ENCODE data around the gene RAB40B.
"Not testable (repeated sequence)": the region's sequence is repeated elsewhere in the genome, so short reads cannot be mapped to it uniquely, and the experiment has no call there.

RAB40B gene

DNA sequence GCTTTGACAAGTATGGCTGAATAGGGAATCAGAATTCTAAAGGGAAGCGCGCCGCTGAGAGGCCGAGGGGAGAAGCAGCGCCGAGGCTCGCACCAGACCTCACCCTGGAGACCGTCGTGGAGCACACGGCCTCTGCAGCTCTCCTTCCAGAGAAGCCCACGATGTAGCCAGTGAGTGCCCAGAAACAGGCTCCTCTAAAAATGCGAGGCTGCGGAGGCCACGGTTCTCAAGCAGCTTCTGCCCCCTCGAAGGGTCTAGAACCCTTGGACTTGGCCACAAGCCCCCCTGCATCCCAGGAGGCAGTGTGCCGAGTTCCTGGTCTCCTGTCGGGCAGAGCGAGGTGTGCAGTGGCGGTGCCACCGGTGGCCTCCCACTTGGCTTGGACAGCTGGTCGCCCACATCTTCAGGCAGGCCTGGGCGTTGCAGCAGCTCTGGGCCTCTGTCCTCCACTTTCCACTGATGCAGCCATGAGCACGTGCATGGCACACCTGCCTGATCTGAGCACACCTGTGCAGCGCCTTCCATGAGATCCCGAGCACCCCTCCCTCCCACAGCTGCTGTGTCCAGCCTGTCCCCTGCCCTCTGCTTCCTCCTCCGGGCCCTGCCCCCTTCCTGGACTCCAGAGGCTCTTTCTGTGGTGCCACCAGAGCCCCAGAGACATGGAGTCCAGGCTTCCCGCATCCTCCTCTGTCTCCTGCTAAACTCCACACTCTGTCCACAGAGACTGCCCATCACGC is 31.4 kb downstream of the RAB40B start:
- no peak for DNase-seq

DNA sequence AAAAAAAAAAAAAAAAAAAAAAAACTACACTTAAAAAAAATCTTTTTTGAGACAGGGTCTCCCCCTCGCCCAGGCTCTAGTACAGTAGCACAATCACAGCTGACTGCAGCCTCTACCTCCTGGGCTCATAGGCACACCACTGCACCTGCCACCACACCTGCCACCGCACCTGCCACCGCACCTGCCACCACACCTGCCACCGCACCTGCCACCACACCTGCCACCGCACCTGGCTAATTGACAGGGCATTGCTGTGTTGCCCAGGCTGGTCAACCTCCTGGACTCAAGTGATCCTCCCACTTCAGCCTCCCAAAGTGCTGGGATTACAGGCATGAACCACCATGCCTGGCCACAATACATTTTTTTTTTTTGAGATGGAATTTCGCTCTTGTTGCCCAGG is 32.6 kb downstream of the RAB40B start:
- no peak for DNase-seq

DNA sequence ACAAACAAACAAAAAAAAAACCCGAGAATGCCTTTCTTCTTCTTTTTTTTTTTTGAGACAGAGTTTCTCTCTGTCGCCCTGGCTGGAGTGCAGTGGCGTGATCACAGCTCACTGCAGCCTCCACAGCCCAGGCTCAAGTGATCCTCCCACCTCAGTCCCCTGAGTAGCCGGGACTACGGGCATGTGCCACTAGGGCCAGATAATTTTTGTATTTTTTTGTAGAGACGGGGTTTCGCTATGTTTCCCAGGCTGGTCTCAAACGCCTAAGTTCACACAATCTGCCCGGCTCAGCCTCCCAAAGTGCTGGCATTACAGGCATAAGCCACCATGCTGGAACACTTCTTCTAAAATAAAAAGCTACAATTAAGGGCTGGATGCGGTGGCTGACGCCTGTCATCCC is 33.3 kb downstream of the RAB40B start:
- no peak for DNase-seq

DNA sequence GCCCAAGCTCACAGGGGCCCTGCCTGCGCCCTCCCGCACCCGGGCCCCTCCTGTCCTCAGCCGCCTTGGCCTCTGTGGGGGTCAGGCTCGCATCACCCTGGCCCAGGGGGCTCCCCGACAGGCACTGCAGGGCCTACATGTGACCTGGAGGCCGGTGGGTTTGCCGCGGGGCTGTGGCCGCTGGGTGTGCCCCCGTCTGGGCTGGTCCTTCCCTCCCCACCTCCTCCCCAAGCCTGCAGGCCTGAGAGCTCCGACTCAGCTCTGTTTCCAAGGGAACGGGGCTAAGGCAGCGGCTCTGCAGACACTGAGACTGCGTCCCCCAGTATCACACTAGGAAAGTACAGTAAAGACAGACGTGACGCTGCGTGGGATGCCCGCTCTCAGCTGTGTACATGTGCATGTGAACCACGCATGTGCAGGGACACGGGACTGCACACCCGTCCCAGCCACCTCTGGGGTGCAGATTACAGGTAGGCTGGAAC is 33.8 kb downstream of the RAB40B start:
- DNase-seq, result no peak

DNA sequence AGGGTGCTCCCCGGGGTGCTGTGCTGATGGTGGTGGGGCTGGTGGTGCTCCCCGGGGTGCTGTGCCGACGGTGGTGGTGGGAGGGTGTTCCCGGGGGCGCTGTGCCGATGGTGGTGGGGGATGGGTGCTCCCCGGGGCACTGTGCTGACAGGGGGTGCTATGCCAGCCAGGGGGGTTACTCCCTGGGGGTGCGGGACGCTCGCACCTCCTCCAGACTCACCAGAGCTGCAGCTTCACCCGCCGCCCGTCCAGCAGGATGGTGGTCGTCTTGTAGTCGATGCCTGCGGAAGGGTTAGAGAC is 34.3 kb downstream of the RAB40B start:
- DNase-seq, result no peak

DNA sequence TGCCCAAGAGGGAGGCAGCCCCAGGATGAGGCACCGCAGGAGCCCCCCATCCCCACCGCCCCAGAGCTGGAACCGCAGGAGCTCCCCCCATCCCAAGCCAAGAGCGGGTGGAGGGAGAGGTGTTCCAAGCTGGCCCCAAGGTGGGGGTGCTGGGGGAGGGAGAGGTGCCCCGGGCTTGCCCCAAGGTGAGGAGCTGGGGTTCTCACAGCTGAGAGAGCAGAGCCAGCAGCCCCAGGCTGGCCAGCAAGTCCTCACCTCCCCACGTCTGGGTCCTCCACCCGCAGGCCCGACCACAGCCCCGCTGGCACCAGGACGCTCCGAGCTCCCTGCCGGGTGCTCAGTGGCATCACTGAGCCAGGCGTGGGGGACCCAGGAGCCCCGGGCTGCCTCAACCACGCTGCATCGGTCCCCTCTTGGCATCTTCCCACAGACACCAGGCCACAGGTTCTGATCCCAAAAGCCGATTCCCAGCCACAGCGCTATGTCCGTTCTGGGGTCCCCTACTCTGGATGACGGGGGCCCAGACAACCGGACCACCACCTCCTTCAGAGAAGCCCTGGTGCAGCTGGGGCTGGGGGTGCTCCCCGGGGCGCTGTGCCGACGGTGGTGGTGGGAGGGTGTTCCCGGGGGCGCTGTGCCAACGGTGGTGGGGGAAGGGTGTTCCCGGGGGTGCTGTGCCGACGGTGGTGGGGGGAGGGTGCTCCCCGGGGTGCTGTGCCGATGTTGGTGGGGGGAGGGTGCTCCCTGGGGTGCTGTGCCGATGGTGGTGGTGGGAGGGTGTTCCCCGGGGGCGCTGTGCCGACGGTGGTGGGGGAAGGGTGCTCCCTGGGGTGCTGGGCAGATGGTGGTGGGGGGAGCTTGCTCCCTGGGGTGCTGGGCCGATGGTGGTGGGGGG is 34.9 kb downstream of the RAB40B start:
- DNase-seq, result no peak

DNA sequence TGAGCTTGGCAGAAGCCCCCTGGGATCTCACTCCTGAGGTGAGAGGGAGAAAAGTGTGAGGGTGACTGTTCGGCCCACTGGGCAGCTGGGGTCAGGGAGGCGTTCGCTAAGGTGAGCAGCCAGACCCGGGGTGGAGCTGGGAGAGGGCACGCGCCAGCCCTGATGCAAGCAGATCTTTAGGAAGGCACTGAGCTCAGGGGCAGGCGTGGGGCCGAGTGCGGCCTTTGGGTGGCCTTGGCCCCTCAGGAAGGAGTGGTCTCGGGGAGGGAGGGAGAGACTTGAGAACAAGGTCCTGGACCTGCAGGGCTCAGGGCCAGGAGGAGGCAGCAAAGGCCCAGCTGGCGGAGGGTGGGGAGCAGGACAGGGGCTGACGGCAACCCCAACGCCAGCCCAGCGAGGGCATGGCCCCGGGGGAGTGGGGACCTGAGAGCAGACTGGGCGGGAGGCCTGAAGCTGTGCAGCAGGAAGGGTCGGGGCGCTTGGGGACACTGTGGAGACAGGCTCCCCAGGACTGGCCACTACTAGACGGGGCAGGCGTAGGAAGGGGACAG is 35.7 kb downstream of the RAB40B start:
- no peak for DNase-seq

DNA sequence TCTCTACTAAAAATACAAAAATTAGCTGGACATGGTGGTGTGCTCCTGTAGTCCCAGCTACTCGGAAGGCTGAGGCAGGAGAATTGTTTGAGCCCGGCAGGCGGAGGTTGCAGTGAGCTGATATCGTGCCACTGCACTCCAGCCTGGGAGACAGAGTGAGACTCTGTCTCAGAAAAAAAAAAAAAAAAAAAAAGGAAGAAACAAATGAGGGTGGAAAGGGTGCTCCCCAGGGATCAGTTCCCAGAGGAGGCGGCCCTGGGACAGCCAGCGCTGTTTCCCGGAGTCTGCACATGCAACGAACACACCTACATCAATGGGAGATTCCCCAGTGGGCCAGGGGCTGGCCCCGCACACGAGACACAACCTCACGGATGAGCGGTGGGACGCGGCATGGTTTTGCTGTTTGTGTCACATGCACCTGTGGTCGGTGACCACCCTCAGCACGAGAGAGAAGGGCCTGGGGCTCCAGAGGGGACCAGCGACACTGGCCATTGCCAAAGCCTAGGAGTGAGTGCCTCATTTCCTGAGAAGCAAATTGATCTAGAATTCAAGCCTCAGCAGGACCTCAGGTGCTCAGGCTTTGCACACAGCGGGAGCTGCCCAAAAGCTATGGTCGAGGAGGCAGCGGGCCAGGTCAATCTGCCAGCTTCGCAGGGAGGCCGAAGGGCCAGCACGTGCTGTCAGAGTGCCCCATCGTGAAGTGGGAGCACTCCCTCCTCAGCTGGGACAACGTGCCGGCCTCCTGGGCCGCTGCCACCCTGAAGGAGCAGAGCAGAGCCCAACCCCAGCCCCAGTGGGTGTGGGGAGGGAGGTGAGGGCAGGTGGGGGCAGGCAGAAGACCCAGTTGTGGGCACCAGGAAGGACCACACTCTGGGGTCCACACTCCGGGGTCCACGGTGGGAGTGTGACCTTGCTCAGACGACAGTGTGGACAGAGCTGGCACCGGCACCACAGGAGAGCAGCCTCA is 36.5 kb downstream of the RAB40B start:
- no peak for DNase-seq

DNA sequence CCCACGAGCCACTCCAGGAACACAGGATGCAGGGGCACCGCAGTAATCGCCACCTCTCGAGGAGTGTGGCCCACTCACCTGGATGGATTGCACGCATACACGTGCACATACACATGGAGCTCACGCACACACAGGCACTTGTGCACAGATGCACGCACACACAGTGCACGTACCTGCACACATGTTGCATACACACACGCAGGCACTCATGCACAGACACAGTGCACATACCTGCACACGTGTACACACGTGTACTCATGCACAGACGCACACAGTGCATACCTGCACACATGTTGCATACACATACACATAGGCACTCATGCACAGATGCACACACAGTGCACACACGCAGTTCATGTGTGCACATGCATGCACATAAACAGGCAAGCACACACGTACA is 38.6 kb downstream of the RAB40B start:
- no peak for DNase-seq

DNA sequence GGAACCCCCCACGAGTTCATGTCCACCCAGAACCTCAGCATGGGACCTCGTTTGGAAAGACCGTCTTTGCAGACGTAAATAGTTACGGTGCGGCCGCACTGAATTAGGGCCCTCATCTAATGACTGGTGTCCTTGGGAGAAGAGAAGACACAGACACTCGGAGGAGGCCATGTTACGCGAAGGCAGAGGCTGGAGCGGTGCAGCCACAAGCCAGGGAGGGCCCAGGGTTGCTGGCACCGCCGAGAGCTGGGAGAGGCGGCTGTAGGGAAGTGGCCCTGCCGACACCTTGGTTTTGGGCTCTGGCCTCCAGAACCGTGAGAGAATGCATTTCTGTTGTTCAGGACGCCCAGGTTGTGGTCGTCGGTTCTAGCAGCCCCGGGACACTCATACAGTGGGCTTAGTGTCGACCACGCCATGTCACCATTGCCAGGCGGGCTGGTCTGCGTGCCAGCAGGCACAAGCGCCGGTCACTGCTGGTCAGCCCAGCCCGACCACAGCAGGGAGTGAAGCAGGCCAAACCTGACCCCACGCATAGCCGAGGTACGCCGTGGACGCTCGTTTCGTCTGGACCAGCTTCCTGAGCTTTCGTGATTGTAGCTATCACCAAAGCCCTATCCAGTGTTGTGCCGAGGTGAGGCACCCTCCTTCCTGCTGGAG is 39.6 kb downstream of the RAB40B start:
- no peak for DNase-seq

DNA sequence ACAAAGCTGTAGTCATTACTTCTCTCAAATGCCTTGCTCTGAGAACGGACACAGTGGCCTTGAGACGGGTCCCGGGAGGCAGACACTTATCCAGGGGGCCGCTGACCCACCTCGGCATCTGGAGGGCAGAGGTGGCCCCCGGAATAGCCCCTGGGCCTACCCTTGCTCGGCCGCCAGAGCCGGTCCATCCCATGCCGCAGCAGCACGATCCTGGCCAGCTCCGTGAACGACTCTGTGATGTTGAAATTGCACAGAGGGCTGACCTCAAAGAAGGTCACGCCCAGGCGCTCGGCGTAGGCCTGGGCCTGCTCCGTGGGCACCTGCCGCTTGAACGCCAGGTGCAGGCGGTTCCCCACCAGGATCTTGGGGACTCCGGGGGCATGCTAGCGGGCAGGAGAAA is 40.2 kb downstream of the RAB40B start:
- DNase-seq, result no peak

DNA sequence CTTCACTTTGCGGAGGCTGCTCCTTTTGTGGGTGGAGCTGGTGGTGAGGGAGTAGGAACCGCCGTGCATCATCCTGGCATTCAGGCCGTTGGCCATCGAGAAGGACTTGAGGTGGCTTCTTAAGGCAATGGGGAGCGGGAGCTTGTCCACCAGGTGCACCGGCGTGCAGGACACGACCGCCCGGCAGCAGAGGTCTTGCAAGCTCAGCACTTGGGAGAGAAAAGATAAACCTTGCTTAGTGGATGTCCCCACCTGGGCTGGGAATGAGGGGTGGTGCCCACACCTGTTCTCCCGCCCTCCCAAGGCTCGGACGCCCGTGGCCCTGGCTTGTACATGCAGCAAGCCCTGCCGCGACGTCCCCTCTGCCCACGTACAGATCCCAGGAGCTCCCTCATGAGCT is 40.6 kb downstream of the RAB40B start:
- DNase-seq, result no peak

DNA sequence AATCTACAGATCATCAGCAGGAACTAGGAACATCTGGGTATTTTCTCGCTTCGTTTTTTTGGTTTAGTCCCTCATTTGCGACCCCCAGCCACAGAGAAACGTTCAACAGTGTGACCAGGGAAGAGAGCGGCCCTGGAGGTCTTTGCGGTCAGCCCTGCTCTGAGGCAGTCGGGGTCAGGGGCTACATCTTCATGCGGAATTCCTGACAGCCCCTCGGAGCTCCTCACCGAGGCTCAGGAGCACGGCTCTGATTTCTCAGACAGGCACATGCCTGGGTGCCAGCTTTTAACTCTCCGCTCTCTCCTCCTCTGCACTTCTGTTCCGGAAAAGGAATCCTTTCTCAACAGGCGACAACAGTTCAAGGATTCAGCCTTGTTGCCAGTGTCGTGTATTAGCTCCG is 42.2 kb downstream of the RAB40B start:
- DNase-seq, result no peak

DNA sequence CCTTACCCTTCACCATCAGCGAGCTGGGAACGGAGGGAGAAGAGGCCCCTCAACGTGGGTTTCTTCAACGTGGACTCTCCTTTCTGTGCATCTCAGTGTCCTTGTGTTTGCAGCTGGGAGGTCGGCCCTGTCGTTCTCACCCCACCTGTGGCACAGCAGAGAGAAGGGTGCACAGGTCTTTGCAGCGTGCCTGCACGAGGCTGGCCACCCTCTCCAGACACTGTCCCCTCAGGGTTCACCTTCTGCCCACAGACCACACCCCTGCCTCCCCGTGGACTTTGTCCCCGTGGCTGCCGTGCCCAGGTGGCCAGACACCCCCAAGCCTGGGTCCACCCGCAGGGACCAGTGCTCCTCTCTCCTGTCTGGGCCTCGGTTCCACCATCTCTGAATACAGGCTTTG is 43.0 kb downstream of the RAB40B start:
- no peak for DNase-seq

DNA sequence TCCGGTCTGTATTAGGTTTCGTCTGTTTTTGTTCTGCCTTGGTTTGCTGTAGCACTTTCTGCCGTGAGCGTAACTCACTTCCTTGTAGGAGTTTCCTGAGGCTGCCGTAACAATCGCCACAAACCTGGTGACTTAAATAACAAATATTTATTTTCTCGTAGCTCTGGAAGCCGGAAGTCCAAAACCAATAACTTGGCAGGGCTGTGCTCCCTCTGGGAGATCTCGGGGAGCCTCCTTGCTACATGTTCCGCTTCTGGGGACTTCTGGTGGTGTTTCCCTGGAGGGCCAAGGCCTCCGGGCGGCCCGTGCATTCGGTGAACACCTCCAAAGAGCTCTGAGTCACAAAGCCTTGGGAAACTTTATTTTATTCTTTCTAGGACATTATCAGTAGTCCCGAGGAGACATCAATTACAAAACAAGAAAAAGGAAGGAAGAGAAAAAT is 43.4 kb downstream of the RAB40B start:
- no peak for DNase-seq

DNA sequence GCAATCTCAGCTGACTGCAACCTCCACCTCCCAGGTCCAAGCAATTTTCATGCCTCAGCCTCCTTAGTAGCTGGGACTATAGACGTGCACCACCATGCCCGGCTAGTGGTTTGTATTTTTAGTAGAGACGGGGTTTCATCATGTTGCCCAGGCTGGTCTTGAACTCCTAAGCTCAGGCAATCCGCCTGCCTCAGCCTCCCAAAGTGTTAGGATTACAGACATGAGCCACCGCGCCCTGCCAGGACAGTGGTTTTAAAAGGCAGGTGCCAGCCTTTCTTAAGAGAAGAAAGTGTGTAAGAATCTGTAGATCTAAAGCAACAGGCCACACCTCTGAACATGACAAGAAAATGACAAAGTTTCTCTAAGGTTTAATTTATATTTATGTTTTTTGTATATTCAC is 43.9 kb downstream of the RAB40B start:
- DNase-seq, result not testable (repeated sequence)

DNA sequence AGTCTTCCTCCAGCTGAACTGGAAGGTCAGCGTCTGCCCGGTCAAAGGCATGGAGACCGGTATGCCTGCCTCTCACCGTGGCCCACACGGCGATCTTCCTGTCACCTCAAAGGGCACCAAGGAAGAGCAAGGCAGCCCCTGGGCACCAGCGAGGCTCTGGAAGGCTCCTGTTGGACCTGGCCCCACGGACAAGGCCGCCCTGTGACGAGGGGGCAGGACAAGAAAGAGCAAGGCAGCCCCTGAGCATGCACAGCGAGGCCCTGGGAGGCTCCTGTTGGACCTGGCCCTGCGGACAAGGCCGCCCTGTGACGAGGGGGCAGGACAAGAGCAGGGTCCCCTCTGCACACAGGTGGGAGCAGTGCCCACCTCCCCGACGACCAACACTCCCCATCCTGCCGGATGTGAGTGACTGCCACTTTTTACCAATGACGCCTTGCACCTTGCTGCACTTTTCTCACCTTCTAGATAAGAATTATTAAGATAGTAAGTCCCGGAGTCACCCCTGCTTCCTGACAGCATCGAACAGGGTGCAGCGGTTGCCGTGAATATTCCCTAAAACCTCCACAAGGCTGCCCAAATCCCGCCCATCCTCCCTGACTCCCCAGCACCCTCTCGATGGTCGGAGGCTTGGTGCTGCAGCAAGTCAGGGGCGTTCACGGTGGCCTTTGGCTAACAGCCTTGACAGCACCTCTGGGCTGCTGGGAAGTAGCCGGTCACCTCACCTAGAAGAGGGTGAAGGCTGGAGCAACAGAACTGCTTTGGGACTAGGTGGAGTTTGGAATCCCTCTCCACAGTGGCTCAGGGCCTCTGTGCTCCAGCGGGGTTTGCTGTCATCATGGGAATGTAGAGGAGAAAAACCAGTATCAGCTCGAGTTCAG is 44.6 kb downstream of the RAB40B start:
- no peak for DNase-seq

DNA sequence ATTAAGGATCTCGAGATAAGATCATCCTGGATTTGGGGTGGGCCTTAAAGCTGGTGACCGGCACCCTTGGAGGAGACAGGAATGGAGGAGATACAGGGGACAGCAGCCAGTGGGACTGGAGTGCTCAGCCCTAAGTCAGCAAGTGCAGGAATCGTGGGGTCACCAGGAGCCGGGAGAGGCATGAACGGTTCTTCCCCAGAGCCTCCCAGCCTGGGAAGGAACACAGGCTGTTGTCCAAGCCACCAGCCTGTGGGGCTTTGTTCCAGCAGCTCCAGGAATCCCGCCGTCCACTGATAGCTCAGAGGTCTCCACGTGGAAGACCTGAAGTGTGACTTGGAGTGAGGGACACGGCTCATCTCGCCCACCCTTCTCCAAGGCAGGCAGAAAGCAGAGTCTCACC is 47.8 kb downstream of the RAB40B start:
- no peak for DNase-seq

DNA sequence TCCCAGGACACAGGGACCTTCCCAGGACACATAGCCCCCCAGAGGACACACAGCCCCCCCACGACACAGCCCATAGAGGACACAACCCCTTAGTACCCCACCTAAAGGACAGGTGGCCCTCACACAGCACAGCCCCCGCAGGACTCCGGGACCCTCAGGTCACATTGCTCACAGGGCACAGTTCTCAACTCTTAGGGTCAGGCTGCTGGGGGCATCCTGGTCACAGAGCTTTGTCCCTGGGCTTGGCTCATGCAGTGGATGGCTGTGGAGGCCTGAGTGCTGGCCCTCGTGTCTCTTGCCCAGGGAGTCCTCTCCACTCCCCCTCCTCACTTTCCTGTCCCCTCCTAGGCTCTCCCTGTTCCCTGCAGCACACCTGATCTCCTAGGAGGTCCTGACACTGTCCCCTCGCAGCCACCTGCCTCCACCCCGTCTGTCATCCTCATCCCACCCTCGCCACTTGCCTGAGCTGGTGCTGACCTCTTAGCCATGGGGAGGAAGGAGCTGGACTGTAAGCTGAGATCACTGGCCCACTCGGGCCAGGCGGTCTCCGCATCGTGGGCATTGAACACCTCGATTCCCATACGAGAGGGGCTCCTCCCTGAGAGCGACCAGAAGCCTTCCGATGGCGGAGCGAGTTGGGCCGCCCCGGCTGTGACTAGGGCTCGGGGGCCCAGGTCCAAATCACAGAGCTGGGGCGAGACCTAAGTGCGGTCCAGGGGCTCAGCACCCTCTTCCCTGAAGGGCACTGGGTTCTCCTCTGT is 48.8 kb downstream of the RAB40B start:
- DNase-seq, result no peak

DNA sequence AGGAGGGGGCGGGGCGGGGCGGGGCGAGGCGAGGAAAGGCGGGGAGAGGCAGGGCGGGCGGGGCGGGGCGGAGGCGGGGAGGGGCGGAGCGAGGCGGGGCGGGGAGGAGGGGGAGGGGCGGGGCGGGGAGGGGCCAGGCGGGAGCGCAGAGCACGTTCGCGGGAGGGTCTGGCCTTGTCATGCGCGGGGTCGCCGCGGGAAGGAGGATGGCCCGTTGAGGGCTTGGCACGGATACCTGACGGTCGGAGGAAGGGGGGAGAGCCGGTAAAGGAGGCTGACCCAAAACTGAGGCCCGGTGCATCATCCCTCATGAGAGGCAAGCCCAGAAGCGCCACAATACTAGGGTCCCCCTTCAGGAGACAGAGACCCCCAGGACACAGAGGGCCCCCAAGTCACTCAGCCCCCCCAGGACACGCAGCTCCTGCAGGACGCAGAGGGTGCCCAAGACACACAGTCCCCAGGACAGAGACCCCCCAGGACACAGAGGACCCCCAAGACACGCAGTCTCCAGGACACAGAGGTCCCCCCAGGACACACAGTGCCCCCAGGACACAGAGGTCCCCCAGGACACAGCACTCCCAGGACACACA is 49.7 kb downstream of the RAB40B start:
- no peak for DNase-seq
